GM21529 (cell line): Measurements from ENCODE around the gene ATXN7.
A peak's percentile ranks its signal among the peaks of the same experiment; 100 is the strongest.

Experiments used
- ATAC-seq: cut with Tn5 transposase; IDR thresholded peaks from one replicate; pipeline ENCODE4 v1.9.1; 2021; ENCODE audit not compliant: unreplicated experiment

ATXN7 gene

GRCh38 chr3:63933459-63933858 is 69.8 kb downstream of the ATXN7 start:
- ATAC-seq = peak; percentile 64

GRCh38 chr3:63934041-63934866 is 70.6 kb downstream of the ATXN7 start:
- ATAC-seq = no peak

GRCh38 chr3:63936925-63937324 is 73.3 kb downstream of the ATXN7 start:
- ATAC-seq = no peak

DNA sequence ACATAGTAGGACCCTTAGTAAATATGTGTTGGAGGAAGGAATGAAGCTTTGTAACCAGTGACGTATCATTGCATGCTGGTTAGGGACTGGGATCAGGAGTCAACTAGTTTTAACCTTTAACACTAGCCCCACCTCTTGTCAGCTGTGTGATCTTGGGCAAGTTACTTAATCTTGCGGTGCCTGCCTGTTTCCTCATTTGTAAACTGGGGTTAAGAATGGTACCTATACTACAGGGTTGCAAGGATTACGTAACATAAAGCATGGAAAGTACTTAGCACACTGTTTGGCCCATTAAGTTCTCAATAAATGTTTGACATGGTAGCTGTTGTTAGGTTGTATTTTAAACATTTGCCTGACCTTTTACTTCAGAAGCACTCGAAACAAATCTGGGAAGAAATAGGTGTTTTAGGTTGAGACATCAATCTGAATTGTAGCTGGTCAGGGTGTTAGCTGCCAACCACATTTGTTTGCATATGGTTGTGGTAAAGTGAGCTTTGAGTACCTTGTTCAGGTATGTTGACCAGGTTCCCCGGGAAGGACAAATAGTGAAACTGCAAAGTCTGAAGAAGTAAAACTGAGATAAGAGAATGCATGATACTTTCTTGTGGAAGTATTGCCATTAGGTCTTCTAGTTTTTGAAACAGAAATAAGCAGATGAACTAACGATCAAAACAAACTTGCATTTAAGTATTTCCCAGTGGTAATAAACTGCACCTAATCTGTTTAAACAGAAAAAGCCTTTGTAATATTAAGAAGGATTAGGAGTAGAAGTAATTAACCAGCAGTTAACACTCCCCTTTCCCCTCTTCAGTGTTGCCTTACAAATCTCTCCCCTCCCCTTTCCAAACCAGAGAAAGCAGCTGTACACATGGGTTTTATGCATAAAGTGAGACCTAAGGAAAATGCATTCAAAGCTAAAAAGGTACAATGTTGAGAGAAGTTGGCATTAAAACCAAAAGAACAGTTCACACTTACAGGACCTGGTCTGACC is 74.3 kb downstream of the ATXN7 start:
- ATAC-seq = peak; percentile 60

- no peak for ATAC-seq
Measured at GRCh38 chr3:63940389-63940757, 76.7 kb downstream of the ATXN7 start.

GRCh38 chr3:63942528-63942927 is 78.9 kb downstream of the ATXN7 start:
- no peak for ATAC-seq

GRCh38 chr3:63943678-63944077 is 80.0 kb downstream of the ATXN7 start:
- ATAC-seq = no peak

- no peak for ATAC-seq
Measured at GRCh38 chr3:63945558-63946096, 82.0 kb downstream of the ATXN7 start.

DNA sequence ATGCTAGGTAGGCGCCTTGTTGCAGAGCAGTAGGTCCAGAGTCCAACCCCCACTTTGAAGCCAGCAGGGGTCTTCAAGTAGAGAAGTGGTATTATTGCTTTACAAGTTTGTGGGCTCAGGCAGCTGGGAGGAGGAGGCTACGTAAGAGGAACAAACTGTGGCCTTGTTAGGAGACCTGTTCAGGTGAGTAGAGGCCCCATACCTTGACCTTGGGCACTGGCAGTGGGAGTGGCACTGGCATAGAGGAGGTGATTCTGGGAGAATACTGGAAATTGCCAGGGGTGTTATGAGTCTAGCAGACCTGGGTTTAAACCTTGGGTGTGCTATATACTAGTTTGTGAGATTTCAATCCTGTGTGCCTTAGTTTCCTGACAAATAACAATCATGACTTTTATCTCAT is 83.1 kb downstream of the ATXN7 start:
- no peak for ATAC-seq

- ATAC-seq = no peak
Measured at GRCh38 chr3:63947594-63947993, 83.9 kb downstream of the ATXN7 start.

GRCh38 chr3:63949005-63949404 is 85.3 kb downstream of the ATXN7 start:
- no peak for ATAC-seq

DNA sequence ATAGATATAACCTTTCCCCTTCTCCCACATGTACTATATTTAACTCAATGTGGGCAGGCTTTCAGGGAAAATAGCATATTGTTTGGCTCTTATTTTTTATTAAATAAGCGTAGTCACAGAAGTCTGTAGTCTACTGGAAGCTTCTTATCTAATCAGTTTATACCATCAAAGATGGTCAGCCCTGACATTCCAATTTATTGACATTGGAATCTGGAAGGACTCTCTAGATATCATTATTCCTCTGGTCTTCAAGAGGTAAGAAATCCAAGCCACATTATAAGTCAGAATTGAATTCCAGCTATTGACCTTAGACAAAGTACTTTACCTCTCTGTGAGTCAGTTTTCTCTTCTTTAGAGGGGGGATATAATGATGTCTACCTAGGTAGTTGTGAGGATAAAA is 87.0 kb downstream of the ATXN7 start:
- ATAC-seq = no peak

- ATAC-seq = peak; percentile 62
Measured at GRCh38 chr3:63951492-63952247, 88.0 kb downstream of the ATXN7 start.

GRCh38 chr3:63952248-63952594 is 88.6 kb downstream of the ATXN7 start:
- no peak for ATAC-seq

DNA sequence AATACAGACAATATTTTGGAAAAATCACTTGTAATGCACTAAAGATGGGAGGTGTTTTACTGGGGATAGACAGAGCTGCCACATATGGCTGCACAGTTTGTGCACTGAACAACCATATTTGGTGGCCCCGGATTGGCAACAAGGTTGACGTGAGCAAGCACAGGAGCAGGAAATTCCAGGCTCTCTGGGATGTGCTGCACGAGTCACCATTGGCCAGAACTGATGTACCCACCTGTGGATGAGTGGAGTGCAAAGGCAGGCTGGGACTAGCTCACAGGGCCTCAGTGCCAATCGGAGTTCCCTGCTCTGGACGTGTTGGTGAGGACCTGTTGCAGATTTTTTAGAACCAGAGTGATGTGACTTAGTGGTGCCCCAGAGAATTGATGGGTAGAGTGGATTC is 90.5 kb downstream of the ATXN7 start:
- ATAC-seq = no peak

DNA sequence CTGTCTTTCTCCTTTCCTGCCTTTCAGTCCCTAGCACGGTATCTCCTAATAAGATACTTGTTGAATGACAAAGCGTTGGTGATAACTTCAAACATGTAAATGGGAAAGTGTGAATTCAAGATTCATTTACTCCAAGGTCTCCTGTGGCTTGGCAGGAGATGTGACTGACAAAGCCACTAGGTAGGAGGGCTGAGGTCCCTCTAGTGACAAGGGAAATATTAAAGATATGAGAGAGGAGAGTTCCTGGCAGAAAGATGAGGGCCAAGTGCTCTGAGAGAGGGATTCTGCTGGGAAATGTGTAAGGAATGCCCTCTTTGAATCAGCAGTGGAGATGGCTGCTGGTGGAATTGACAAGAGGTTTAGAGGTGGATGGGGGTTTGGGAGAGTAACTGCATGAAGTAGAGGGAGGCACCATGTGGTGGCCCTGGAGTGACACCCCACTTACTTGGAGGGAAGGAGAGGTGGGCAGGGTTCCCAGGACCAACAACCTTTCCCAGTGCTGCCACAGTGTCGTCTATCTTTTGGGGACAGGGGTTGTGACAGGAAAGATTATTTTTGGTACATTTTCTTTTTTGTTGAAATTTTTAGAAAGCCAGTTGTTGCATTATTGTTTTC is 91.5 kb downstream of the ATXN7 start:
- no peak for ATAC-seq

DNA sequence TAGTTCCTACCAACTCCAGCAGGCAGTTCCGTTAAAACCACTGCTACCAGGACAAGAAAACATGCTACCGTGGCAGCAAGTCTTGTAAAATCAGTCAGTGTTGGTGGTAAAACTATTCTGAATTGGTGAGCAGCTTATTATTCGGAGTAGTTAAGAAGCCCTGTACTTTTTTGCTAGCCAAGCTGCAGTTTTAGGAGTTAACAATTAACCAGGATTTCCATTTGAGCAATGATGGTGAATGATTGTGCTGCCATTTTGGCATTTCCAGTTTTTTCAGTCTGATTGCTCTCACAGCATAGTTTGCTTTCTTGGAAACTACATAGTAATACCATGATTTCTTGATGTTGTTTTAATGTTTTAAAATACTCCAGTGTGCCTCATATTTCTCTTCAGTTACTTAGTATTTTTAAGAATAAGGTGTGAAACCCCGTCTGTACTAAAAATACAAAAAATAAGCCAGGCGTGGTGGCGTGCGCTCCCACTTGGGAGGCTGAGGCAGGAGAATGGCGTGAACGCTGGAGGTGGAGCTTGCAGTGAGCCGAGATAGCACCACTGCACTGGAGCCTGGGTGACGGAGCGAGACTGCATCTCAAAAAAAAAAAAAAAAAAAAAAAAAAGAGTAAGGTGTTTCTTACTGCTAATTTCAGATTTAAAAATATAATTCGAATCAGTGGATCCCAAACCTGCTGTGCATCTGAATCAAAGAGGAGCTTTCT is 92.3 kb downstream of the ATXN7 start:
- no peak for ATAC-seq

DNA sequence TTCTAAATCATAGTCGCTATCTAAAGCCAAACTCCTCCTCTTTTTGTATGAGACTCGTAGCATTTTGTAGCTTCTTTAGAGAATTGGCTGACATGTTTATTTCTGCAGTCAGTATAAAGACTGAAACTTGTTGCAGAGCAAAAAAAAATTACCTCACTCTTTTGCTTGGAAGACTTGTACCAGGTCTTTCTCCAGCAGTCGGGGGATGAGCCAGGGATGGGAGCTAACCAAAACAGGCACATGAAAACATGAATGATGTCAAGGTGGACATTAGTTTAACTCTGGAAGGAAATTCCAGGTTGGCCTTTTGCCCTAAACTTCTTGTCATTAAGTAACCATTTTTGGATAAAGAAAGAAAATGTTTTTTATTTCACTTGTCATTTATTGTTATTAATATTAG is 95.5 kb downstream of the ATXN7 start:
- ATAC-seq = no peak

DNA sequence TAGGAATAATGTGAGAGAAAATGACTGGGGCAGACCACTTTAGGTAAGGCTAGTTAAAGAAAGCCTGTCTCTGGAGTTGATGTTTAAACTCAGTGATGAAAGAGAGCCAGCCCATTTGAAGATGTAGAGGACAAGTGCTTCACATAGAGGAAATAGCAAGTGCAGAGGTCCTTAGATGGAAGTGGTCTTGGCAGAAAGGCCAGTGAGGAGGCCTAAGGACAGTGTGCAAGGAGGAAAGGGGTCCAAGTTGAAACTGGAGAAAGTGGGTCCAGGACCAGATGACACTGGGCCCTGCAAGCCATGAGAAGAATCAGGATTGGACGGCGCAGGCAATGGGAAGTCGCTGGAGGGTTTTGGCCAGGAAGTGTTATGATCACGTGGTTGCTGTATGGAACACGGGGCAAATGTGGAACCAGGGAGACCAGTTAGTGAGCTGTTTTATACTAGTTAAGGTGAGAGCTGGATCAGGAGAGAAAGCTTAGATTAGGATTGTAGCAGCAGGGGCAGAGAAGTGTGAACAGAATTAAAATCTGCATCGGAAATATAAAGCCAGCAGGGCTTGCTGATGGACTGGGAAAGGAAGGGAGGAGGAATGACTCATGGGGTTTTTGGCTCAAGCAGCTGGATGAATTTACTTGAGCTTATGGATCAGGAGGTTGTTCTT is 96.5 kb downstream of the ATXN7 start:
- no peak for ATAC-seq
